Esophagus squamous epithelium (tissue), 4 donors: ENCODE measurements around the gene RBCK1.

Experiments
- POLR2A ChIP-seq, 4 donors: fragments of 450-650 bp; IDR thresholded peaks; one replicate each; pipeline ENCODE4 v1.6.1; 2017; ENCODE audit warnings: antibody characterized with exemption in 4 of 4, mild to moderate bottlenecking in 4 of 4, moderate library complexity in 3 of 4
- TF ChIP-seq, protein P1 (sequence below), 6 experiments: fragments of 450-650 bp in 4 of 6; fragments of 200-600 bp in 2 of 6; sonication (generic) in 2 of 6; IDR thresholded peaks; one replicate each; pipeline ENCODE4 v1.5.1; 2016 to 2019; ENCODE audit warnings: antibody characterized with exemption in 6 of 6, mild to moderate bottlenecking in 4 of 6, moderate library complexity in 4 of 6

DNA sequence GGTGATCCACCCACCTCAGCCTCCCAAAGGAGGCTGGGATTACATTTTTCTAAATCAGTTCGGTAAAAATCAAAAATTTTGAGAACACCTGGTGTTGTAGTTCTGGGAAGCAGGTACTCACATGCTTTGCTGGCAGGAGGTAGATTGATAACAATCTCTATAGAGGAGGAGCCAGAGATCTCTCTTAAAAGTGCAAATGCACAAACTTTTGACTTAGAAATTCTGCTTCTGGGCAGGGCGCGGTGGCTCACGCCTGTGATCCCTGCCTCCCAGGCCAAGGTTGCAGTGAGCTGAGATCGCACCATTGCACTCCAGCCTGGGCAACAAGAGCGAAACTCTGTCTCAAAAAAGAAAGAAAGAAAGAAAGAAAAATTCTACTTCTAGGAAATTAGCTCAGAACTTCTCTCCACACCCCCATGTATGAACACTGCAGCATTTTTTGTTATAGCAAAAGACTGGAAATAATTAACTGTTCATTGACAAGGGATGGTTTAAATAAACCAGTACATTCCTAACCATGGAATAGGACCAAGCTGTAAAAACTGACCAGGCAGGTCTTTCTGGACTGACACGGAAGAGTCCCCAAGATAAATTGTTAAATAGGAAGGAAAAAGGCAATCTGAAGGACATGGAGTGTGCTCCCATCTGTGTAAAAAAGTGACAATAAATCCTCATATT is 41.9 kb upstream of the RBCK1 start:
- TF ChIP-seq, protein P1, sequence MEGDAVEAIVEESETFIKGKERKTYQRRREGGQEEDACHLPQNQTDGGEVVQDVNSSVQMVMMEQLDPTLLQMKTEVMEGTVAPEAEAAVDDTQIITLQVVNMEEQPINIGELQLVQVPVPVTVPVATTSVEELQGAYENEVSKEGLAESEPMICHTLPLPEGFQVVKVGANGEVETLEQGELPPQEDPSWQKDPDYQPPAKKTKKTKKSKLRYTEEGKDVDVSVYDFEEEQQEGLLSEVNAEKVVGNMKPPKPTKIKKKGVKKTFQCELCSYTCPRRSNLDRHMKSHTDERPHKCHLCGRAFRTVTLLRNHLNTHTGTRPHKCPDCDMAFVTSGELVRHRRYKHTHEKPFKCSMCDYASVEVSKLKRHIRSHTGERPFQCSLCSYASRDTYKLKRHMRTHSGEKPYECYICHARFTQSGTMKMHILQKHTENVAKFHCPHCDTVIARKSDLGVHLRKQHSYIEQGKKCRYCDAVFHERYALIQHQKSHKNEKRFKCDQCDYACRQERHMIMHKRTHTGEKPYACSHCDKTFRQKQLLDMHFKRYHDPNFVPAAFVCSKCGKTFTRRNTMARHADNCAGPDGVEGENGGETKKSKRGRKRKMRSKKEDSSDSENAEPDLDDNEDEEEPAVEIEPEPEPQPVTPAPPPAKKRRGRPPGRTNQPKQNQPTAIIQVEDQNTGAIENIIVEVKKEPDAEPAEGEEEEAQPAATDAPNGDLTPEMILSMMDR (IDR thresholded peaks at IDR 0.05): no peak
- TF ChIP-seq POLR2A (IDR thresholded peaks at IDR 0.05): no peak
